PC-9 (cell line): Measurements from ENCODE around the gene ANKLE2. TPM values are rescaled to one million over a fixed set of nuclear protein-coding genes. Genes with fewer than 3 reads are reported as not detected.

Experiments used
- BruUV-seq: library from RNA; stranded (reverse); fragments of 400-500 nt; replicated peaks from 2 replicates; lab custom pipeline; 2021; lab: Mats Ljungman, UMichigan
- CTCF ChIA-PET: fragments of 300-600 bp; sonication (Branson Sonifier 250); formaldehyde crosslinking; loops from one replicate; lab custom pipeline; 2022; ENCODE audit warnings: antibody characterized with exemption; lab: Charles Lee
- POLR2A ChIA-PET: fragments of 300-600 bp; sonication (Branson Sonifier 250); formaldehyde crosslinking; loops from one replicate; lab custom pipeline; 2022; ENCODE audit warnings: antibody characterized with exemption; ENCODE audit not compliant: unreplicated experiment; lab: Charles Lee
- DNase-seq, 2 experiments: peaks; one replicate each; pipeline versions ENCODE4 v3.0.0 to v3.0.0-alpha.2; 2015 to 2022; ENCODE audit warnings: mixed read lengths in 1 of 2
- H2AFZ ChIP-seq: fragments of 200-600 bp; sonication (generic); 2 replicates; pipeline ENCODE4 v1.8.1; 2017; ENCODE audit warnings: antibody characterized with exemption
- H3F3A ChIP-seq: fragments of 200-600 bp; sonication (generic); 2 replicates; pipeline ENCODE4 v1.8.1; 2017; ENCODE audit warnings: antibody characterized with exemption, mild to moderate bottlenecking, low read depth; ENCODE audit not compliant: insufficient read depth
- H3K27ac ChIP-seq: fragments of 200-600 bp; sonication (generic); 2 replicates; pipeline ENCODE4 v1.6.1; 2016; ENCODE audit warnings: mixed run types
- H3K27me3 ChIP-seq: fragments of 200-600 bp; sonication (generic); 2 replicates; pipeline ENCODE4 v1.6.1; 2016; ENCODE audit warnings: low read depth, mixed run types; ENCODE audit not compliant: insufficient read depth
- H3K36me3 ChIP-seq: fragments of 200-600 bp; sonication (generic); 2 replicates; pipeline ENCODE4 v1.6.1; 2016; ENCODE audit warnings: low read depth, mixed run types
- H3K4me1 ChIP-seq: fragments of 200-600 bp; sonication (generic); replicated peaks from 2 replicates; pipeline ENCODE4 v1.6.1; 2016; ENCODE audit warnings: mixed run types; ENCODE audit not compliant: insufficient read depth
- H3K4me2 ChIP-seq: fragments of 200-600 bp; sonication (generic); 2 replicates; pipeline ENCODE4 v1.6.1; 2017; ENCODE audit warnings: mixed run types
- H3K4me3 ChIP-seq: fragments of 200-600 bp; sonication (generic); 2 replicates; pipeline ENCODE4 v1.6.1; 2016; ENCODE audit warnings: mixed run types
- H3K79me2 ChIP-seq: fragments of 200-600 bp; sonication (generic); 2 replicates; pipeline ENCODE4 v1.6.1; 2017; ENCODE audit warnings: low read depth, mixed run types
- H3K9me2 ChIP-seq: fragments of 200-600 bp; sonication (generic); 2 replicates; pipeline ENCODE4 v1.8.1; 2017; ENCODE audit warnings: mild to moderate bottlenecking; ENCODE audit not compliant: insufficient read depth
- H3K9me3 ChIP-seq: fragments of 200-600 bp; sonication (generic); 2 replicates; pipeline ENCODE4 v1.8.1; 2016; ENCODE audit warnings: low read depth; ENCODE audit not compliant: insufficient read depth
- H4K20me1 ChIP-seq: fragments of 200-600 bp; sonication (generic); 2 replicates; pipeline ENCODE4 v1.8.1; 2017; ENCODE audit not compliant: insufficient read depth
- EZH2 ChIP-seq: fragments of 200-600 bp; sonication (generic); IDR thresholded peaks from 2 replicates; pipeline ENCODE4 v1.8.0; 2017; ENCODE audit warnings: antibody characterized with exemption, low read depth
- intact Hi-C: fragments of 100-400 bp; cut with micrococcal nuclease; formaldehyde crosslinking; loops from one replicate; pipeline ENCODE4 v1.10.0; 2022; ENCODE audit not compliant: unreplicated experiment
- total RNA-seq: library from RNA; stranded (reverse); gene quantifications from 2 replicates; pipeline ENCODE4 v1.2.3, GENCODE V29; 2021
- TF ChIP-seq, protein P1 (sequence below): fragments of 200-600 bp; sonication (generic); conservative IDR thresholded peaks from 2 replicates; pipeline ENCODE4 v1.6.1; 2017; ENCODE audit warnings: mixed run types, antibody characterized with exemption, mild to moderate bottlenecking, moderate library complexity

Gene ANKLE2
- total RNA-seq, 1 experiment from 2014 or later: 102 TPM

DNA sequence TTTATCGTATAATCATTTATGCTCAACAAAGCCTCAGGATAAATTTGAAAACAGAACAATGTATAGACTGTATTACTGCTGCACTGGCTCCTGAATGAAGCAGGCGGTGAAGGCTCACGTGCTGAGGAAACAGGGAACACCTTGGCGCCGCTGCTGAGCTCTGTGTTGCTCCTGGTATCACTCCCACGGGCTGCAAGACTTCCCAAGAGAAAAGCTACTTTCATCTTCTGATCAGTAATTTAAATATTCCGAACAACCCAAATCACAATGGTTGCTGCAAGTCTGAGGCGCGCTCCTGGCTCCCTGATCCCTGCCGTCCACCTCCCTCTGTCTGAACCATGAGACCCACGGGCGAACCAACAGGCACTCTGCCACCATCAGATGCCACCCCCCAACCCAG lies 35.2 kb downstream of the ANKLE2 start:
- H3K27ac ChIP-seq: no peak overlapping the region
- intact Hi-C loops: no loop called here
- no peak overlapping the region for H2AFZ ChIP-seq
- no peaks in the 10 kb centered on the region; the same call in 1 of the 2 replicates for H3K79me2 ChIP-seq
- H3K9me3 ChIP-seq: no peaks in the 10 kb centered on the region
- H3K4me3 ChIP-seq: no peak overlapping the region
- H3K36me3 ChIP-seq: peaks cover 21% of the 10 kb centered on the region
- ChIA-PET POLR2A (no interaction called here), CTCF (no interaction called here)
- H3K4me1 ChIP-seq: no peaks in the 10 kb centered on the region
- TF ChIP-seq EZH2: no peak
- TF ChIP-seq, protein P1, sequence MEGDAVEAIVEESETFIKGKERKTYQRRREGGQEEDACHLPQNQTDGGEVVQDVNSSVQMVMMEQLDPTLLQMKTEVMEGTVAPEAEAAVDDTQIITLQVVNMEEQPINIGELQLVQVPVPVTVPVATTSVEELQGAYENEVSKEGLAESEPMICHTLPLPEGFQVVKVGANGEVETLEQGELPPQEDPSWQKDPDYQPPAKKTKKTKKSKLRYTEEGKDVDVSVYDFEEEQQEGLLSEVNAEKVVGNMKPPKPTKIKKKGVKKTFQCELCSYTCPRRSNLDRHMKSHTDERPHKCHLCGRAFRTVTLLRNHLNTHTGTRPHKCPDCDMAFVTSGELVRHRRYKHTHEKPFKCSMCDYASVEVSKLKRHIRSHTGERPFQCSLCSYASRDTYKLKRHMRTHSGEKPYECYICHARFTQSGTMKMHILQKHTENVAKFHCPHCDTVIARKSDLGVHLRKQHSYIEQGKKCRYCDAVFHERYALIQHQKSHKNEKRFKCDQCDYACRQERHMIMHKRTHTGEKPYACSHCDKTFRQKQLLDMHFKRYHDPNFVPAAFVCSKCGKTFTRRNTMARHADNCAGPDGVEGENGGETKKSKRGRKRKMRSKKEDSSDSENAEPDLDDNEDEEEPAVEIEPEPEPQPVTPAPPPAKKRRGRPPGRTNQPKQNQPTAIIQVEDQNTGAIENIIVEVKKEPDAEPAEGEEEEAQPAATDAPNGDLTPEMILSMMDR: no peak
- H3K27me3 ChIP-seq: no peaks in the 10 kb centered on the region
- H3K9me2 ChIP-seq: no peaks in the 10 kb centered on the region
- no TSS peak for BruUV-seq
- no peak for DNase-seq
- peaks cover 49% of the 10 kb centered on the region for H4K20me1 ChIP-seq
- peaks cover 71% of the 10 kb centered on the region for H3F3A ChIP-seq
- no peak overlapping the region for H3K4me2 ChIP-seq

DNA sequence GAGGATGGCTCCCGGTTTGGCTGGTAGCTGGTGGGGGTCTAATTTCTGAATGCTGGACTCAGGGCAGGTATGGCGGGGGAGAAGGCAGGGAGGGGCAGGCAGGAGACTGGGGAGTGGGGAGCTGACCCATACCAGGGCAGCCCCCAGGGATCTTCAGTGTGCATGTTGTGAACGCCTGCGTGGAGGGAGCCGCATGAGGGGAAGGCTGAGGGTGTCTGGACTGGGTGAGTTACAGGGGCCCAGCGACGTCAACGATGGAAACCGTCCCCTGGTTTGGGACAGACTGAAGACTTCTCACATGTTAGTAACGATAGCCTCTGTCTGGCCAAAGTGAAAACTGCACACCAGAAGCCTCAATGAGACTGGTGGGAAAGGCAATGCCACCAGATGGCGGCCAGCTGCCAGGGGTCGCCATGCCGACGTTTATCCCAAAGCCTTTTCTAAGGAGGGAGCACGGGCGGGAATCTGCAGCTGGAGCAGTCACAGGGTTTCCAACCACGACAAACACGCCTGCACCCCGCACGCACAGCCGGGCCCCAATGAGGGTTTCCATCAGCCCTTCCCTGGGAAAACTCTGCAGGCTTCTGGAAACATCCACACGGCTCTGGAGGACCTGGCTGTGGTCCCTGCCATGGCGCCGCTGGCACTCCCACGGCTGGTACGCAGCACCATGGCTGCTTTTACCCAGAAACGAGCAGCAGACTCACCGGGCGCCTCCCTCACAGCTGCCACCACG lies 37.0 kb downstream of the ANKLE2 start:
- Histone ChIP-seq H3K27ac (no peak overlapping the region), H3F3A (peaks cover 63% of the 10 kb centered on the region), H3K4me2 (no peak overlapping the region), H3K9me3 (no peaks in the 10 kb centered on the region), H3K36me3 (peaks cover 24% of the 10 kb centered on the region), H3K79me2 (no peaks in the 10 kb centered on the region; the same call in 1 of the 2 replicates), H3K27me3 (no peaks in the 10 kb centered on the region), H2AFZ (no peak overlapping the region), H3K4me1 (no peaks in the 10 kb centered on the region), H3K9me2 (no peaks in the 10 kb centered on the region), H4K20me1 (peaks cover 51% of the 10 kb centered on the region), H3K4me3 (no peak overlapping the region)
- BruUV-seq: no TSS peak
- intact Hi-C loops: no loop called here
- TF ChIP-seq EZH2: no peak
- TF ChIP-seq, protein P1: no peak
- POLR2A ChIA-PET: no interaction called here
- DNase-seq: no peak
- CTCF ChIA-PET: no interaction called here

DNA sequence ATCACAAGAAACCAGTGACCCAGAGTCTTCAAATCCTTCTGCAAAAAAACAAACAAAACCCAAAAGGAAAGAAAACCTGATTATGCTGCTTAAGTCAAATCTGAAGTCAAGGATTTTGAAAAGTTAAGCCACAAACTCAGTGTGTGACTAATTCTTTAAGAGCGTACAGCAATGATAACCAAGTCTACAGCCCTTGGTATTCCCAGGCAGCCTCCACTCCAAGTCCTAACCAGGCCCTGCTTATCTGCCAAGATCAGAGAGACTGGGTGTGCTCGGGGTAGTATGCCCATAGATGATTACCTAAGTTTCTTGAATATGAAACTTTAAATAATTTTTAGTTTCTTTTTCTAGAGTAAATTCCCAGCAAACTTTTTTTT lies 37.9 kb downstream of the ANKLE2 start:
- TF ChIP-seq, protein P1: no peak
- no peak for TF ChIP-seq EZH2

More for the DNA sequence above, 37.9 kb downstream of the ANKLE2 start:
- Histone ChIP-seq H3K9me3 (no peaks in the 10 kb centered on the region), H3K79me2 (no peaks in the 10 kb centered on the region; the same call in 1 of the 2 replicates), H4K20me1 (peaks cover 58% of the 10 kb centered on the region), H3K9me2 (no peaks in the 10 kb centered on the region), H3K4me1 (no peaks in the 10 kb centered on the region), H3F3A (peaks cover 71% of the 10 kb centered on the region), H3K4me2 (no peak overlapping the region), H3K27ac (no peak overlapping the region), H2AFZ (no peak overlapping the region), H3K4me3 (no peak overlapping the region), H3K27me3 (no peaks in the 10 kb centered on the region), H3K36me3 (peaks cover 29% of the 10 kb centered on the region)
- POLR2A ChIA-PET: no interaction called here
- no TSS peak for BruUV-seq
- no peak for DNase-seq
- CTCF ChIA-PET: no interaction called here
- intact Hi-C loops: no loop called here
